ENCODE data around the gene MORC2.

The MORC2 gene

GRCh38 chr22:30887861-30888260, 80.7 kb downstream of the MORC2 start:
- Histone ChIP-seq H3K4me2 (ENCODE audit: low read depth, low read length) (no peak overlapping the region), H3K27ac (ENCODE audit: low read length) (no peak overlapping the region), H3K9me2 (replicated peaks; ENCODE audit: insufficient read depth, low read length) (no peaks in the 10 kb centered on the region), H3K9me3 (replicated peaks; ENCODE audit: insufficient read depth, low read length) (no peaks in the 10 kb centered on the region), H3K79me2 (ENCODE audit: low read length) (no peaks in the 10 kb centered on the region), H3K9ac (ENCODE audit: low read length) (no peak overlapping the region), H3K4me1 (ENCODE audit: low read length) (no peaks in the 10 kb centered on the region), H3F3A (ENCODE audit: insufficient read depth, low read length) (no peaks in the 10 kb centered on the region), H4K20me1 (ENCODE audit: insufficient read depth, low read length) (no peaks in the 10 kb centered on the region), H3K27me3 (replicated peaks; ENCODE audit: insufficient read depth, low read length) (no peaks in the 10 kb centered on the region), H3K4me3 (ENCODE audit: low read length) (no peak overlapping the region), H3K36me3 (replicated peaks; ENCODE audit: insufficient read depth, low read length) (no peaks in the 10 kb centered on the region), H2AFZ (ENCODE audit: low read length) (no peak overlapping the region)
- TF ChIP-seq EZH2 (optimal IDR thresholded peaks at IDR 0.05; ENCODE audit: low read depth, low read length) (no peak), CTCF (IDR thresholded peaks at IDR 0.05; ENCODE audit: low read length) (no peak), EZH2phosphoT487 (IDR thresholded peaks at IDR 0.05; ENCODE audit: low read length) (no peak)
- DNase-seq, result no peak

GRCh38 chr22:30887453-30887852, 81.1 kb downstream of the MORC2 start:
- Histone ChIP-seq H3K9me2 (replicated peaks; ENCODE audit: insufficient read depth, low read length) (no peaks in the 10 kb centered on the region), H3K4me2 (ENCODE audit: low read depth, low read length) (no peak overlapping the region), H3K9me3 (replicated peaks; ENCODE audit: insufficient read depth, low read length) (no peaks in the 10 kb centered on the region), H4K20me1 (ENCODE audit: insufficient read depth, low read length) (no peaks in the 10 kb centered on the region), H3K36me3 (replicated peaks; ENCODE audit: insufficient read depth, low read length) (no peaks in the 10 kb centered on the region), H3K27me3 (replicated peaks; ENCODE audit: insufficient read depth, low read length) (no peaks in the 10 kb centered on the region), H3F3A (ENCODE audit: insufficient read depth, low read length) (no peaks in the 10 kb centered on the region), H3K4me3 (ENCODE audit: low read length) (no peak overlapping the region), H3K4me1 (ENCODE audit: low read length) (no peaks in the 10 kb centered on the region), H3K9ac (ENCODE audit: low read length) (no peak overlapping the region), H3K27ac (ENCODE audit: low read length) (no peak overlapping the region), H3K79me2 (ENCODE audit: low read length) (no peaks in the 10 kb centered on the region), H2AFZ (ENCODE audit: low read length) (no peak overlapping the region)
- DNase-seq, result no peak
- TF ChIP-seq EZH2phosphoT487 (IDR thresholded peaks at IDR 0.05; ENCODE audit: low read length), result no peak
- no peak for TF ChIP-seq CTCF (IDR thresholded peaks at IDR 0.05; ENCODE audit: low read length)
- TF ChIP-seq EZH2 (optimal IDR thresholded peaks at IDR 0.05; ENCODE audit: low read depth, low read length), result no peak

GRCh38 chr22:30885591-30885990, 83.0 kb downstream of the MORC2 start:
- H3K9ac ChIP-seq (ENCODE audit: low read length), result no peak overlapping the region
- no peak for DNase-seq

More at GRCh38 chr22:30885591-30885990, 83.0 kb downstream of the MORC2 start:
- H3K4me3 ChIP-seq (ENCODE audit: low read length), result no peak overlapping the region
- H2AFZ ChIP-seq (ENCODE audit: low read length), result no peak overlapping the region
- H3K9me3 ChIP-seq (replicated peaks; ENCODE audit: insufficient read depth, low read length), result no peaks in the 10 kb centered on the region
- H3F3A ChIP-seq (ENCODE audit: insufficient read depth, low read length), result no peaks in the 10 kb centered on the region
- no peak overlapping the region for H3K4me2 ChIP-seq (ENCODE audit: low read depth, low read length)
- H3K27ac ChIP-seq (ENCODE audit: low read length), result no peak overlapping the region
- H3K79me2 ChIP-seq (ENCODE audit: low read length), result no peaks in the 10 kb centered on the region
- no peaks in the 10 kb centered on the region for H3K9me2 ChIP-seq (replicated peaks; ENCODE audit: insufficient read depth, low read length)
- no peak for TF ChIP-seq CTCF (IDR thresholded peaks at IDR 0.05; ENCODE audit: low read length)
- TF ChIP-seq EZH2 (optimal IDR thresholded peaks at IDR 0.05; ENCODE audit: low read depth, low read length), result no peak
- no peak for TF ChIP-seq EZH2phosphoT487 (IDR thresholded peaks at IDR 0.05; ENCODE audit: low read length)
- no peaks in the 10 kb centered on the region for H3K27me3 ChIP-seq (replicated peaks; ENCODE audit: insufficient read depth, low read length)
- H3K4me1 ChIP-seq (ENCODE audit: low read length), result no peaks in the 10 kb centered on the region
- H4K20me1 ChIP-seq (ENCODE audit: insufficient read depth, low read length), result no peaks in the 10 kb centered on the region
- no peaks in the 10 kb centered on the region for H3K36me3 ChIP-seq (replicated peaks; ENCODE audit: insufficient read depth, low read length)

All from MM.1S (cell line).